ENCODE measurements around the gene EPHB1.

EPHB1 gene

DNA sequence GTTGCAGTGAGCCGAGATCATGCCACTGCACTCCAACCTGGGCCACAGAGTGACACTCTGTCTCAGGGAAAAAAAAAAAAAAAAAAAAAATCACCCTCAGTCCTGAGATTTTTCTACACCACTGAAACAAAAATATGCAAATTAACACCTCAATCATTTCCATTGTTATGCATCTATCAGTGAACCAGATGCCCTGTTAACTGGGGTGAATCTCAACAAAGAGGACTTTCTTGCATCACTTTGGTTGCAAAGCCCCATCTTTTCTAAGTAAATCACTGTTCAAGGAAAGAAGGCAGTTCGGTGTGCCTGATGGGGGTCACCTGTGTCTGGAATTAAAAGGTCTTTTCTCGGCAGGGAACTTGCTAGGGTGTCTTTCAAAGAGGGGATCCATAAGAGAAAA is 421.6 kb downstream of the EPHB1 start:
- Histone ChIP-seq H3K4me1 (ENCODE audit: insufficient read depth, insufficient read length) (peaks cover 13% of the 10 kb centered on the region), H3K9me3 (ENCODE audit: insufficient read depth, low read length) (no peaks in the 10 kb centered on the region; the same call in 1 of the 2 replicates), H3K27me3 (ENCODE audit: insufficient read depth, insufficient read length) (no peaks in the 10 kb centered on the region), H3K4me3 (ENCODE audit: insufficient read length, low read depth) (no peak overlapping the region), H3K36me3 (ENCODE audit: insufficient read depth, insufficient read length, low read length) (no peaks in the 10 kb centered on the region), H3K9ac (ENCODE audit: insufficient read length, low read depth) (no peak overlapping the region)
- peak; percentile 65 for DNase-seq (ENCODE audit: low read depth, low spot score)
- TF ChIP-seq ZNF274 (IDR thresholded peaks at IDR 0.05; ENCODE audit: low read depth, low read length) (no peak), SUZ12 (IDR thresholded peaks at IDR 0.05; ENCODE audit: extremely low read depth, insufficient read depth, insufficient read length) (no peak), YY1 (IDR thresholded peaks at IDR 0.05; ENCODE audit: insufficient read depth, insufficient read length) (no peak)

DNA sequence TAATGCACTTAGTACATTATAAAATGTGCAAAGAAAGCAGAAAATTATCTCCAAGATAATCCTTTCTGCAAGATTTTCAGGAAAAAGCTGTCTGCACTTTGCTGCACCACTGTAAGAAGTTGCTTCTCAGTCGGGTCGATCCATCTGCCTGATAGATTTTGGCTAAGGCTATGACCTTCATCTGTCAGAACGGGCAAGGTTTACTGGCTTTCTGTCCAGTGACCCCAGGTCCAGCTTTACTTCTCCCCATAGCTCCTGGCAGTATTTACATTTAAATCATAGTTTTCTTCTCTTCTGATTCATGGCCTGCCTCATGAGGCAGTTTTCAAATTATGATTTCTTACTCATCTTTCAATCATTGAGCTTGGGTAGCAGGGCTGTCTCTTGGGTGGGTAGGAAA is 422.7 kb downstream of the EPHB1 start:
- Histone ChIP-seq H3K4me1 (ENCODE audit: insufficient read depth, insufficient read length) (peaks cover 13% of the 10 kb centered on the region), H3K4me3 (ENCODE audit: insufficient read length, low read depth) (no peak overlapping the region), H3K9ac (ENCODE audit: insufficient read length, low read depth) (no peak overlapping the region), H3K9me3 (ENCODE audit: insufficient read depth, low read length) (no peaks in the 10 kb centered on the region; the same call in 1 of the 2 replicates), H3K27me3 (ENCODE audit: insufficient read depth, insufficient read length) (no peaks in the 10 kb centered on the region), H3K36me3 (ENCODE audit: insufficient read depth, insufficient read length, low read length) (no peaks in the 10 kb centered on the region)
- no peak for DNase-seq (ENCODE audit: low read depth, low spot score)
- TF ChIP-seq SUZ12 (IDR thresholded peaks at IDR 0.05; ENCODE audit: extremely low read depth, insufficient read depth, insufficient read length) (no peak), YY1 (IDR thresholded peaks at IDR 0.05; ENCODE audit: insufficient read depth, insufficient read length) (no peak), ZNF274 (IDR thresholded peaks at IDR 0.05; ENCODE audit: low read depth, low read length) (no peak)

DNA sequence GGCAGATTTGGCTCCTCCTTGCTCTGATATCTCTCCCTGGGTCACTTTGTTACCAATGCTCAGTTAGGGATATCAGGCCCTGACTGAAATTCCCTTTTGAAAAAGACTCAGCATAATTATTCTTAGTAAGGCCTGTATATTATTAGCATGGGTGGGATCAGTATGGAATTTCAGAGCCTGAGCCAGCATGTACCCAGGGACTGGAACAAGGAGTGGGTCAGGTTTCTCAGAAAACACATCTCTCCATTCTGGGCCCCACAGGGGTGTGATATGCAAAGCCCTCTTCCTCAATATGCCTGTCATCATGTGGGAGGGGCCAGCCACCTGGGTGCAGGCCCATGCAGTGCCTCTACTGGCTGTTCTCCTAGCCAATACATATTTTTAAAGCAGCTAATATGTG is 423.2 kb downstream of the EPHB1 start:
- TF ChIP-seq ZNF274 (IDR thresholded peaks at IDR 0.05; ENCODE audit: low read depth, low read length) (no peak), YY1 (IDR thresholded peaks at IDR 0.05; ENCODE audit: insufficient read depth, insufficient read length) (no peak), SUZ12 (IDR thresholded peaks at IDR 0.05; ENCODE audit: extremely low read depth, insufficient read depth, insufficient read length) (no peak)
- peaks cover 13% of the 10 kb centered on the region for H3K4me1 ChIP-seq (ENCODE audit: insufficient read depth, insufficient read length)
- H3K36me3 ChIP-seq (ENCODE audit: insufficient read depth, insufficient read length, low read length) = no peaks in the 10 kb centered on the region
- DNase-seq (ENCODE audit: low read depth, low spot score) = no peak
- H3K9me3 ChIP-seq (ENCODE audit: insufficient read depth, low read length) = no peaks in the 10 kb centered on the region; the same call in 1 of the 2 replicates
- H3K9ac ChIP-seq (ENCODE audit: insufficient read length, low read depth) = no peak overlapping the region
- H3K27me3 ChIP-seq (ENCODE audit: insufficient read depth, insufficient read length) = no peaks in the 10 kb centered on the region
- H3K4me3 ChIP-seq (ENCODE audit: insufficient read length, low read depth) = no peak overlapping the region

DNA sequence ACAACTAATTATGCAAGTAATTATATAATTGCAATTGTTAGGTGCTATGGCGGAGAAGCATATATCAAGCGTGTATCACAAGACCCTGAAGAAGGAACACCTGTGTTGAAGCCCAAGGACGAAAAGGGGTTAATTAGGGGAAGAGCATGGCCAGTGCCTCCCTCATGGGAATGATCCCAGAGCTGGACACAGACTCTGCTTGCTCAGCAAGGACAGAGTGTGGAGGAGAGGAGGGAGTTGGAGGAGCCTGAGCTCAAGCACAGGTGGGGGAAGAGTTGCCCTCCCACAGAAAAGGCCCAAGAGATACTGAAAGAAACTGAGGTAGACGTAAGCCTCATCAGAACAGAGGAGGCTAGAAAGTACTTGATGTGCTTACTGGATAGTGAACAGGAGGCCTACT is 423.7 kb downstream of the EPHB1 start:
- TF ChIP-seq YY1 (IDR thresholded peaks at IDR 0.05; ENCODE audit: insufficient read depth, insufficient read length) (no peak), SUZ12 (IDR thresholded peaks at IDR 0.05; ENCODE audit: extremely low read depth, insufficient read depth, insufficient read length) (no peak), ZNF274 (IDR thresholded peaks at IDR 0.05; ENCODE audit: low read depth, low read length) (no peak)
- Histone ChIP-seq H3K36me3 (ENCODE audit: insufficient read depth, insufficient read length, low read length) (no peaks in the 10 kb centered on the region), H3K27me3 (ENCODE audit: insufficient read depth, insufficient read length) (no peaks in the 10 kb centered on the region), H3K9me3 (ENCODE audit: insufficient read depth, low read length) (no peaks in the 10 kb centered on the region; the same call in 1 of the 2 replicates), H3K4me3 (ENCODE audit: insufficient read length, low read depth) (no peak overlapping the region), H3K4me1 (ENCODE audit: insufficient read depth, insufficient read length) (peaks cover 13% of the 10 kb centered on the region), H3K9ac (ENCODE audit: insufficient read length, low read depth) (no peak overlapping the region)
- DNase-seq (ENCODE audit: low read depth, low spot score) = no peak

GRCh38 chr3:135224815-135225362 is 429.8 kb downstream of the EPHB1 start:
- Histone ChIP-seq H3K9me3 (ENCODE audit: insufficient read depth, low read length) (no peaks in the 10 kb centered on the region), H3K36me3 (ENCODE audit: insufficient read depth, insufficient read length, low read length) (no peaks in the 10 kb centered on the region), H3K27me3 (ENCODE audit: insufficient read depth, insufficient read length) (no peaks in the 10 kb centered on the region), H3K4me1 (ENCODE audit: insufficient read depth, insufficient read length) (no peaks in the 10 kb centered on the region), H3K4me3 (ENCODE audit: insufficient read length, low read depth) (no peak overlapping the region), H3K9ac (ENCODE audit: insufficient read length, low read depth) (no peak overlapping the region)
- DNase-seq (ENCODE audit: low read depth, low spot score) = no peak
- TF ChIP-seq SUZ12 (IDR thresholded peaks at IDR 0.05; ENCODE audit: extremely low read depth, insufficient read depth, insufficient read length) (no peak), ZNF274 (IDR thresholded peaks at IDR 0.05; ENCODE audit: low read depth, low read length) (no peak), YY1 (IDR thresholded peaks at IDR 0.05; ENCODE audit: insufficient read depth, insufficient read length) (no peak)

GRCh38 chr3:135226057-135226456 is 431.0 kb downstream of the EPHB1 start:
- Histone ChIP-seq H3K4me3 (ENCODE audit: insufficient read length, low read depth) (no peak overlapping the region), H3K36me3 (ENCODE audit: insufficient read depth, insufficient read length, low read length) (no peaks in the 10 kb centered on the region), H3K9ac (ENCODE audit: insufficient read length, low read depth) (no peak overlapping the region), H3K27me3 (ENCODE audit: insufficient read depth, insufficient read length) (no peaks in the 10 kb centered on the region), H3K9me3 (ENCODE audit: insufficient read depth, low read length) (no peaks in the 10 kb centered on the region), H3K4me1 (ENCODE audit: insufficient read depth, insufficient read length) (no peaks in the 10 kb centered on the region)
- DNase-seq (ENCODE audit: low read depth, low spot score) = no peak
- TF ChIP-seq ZNF274 (IDR thresholded peaks at IDR 0.05; ENCODE audit: low read depth, low read length) (no peak), SUZ12 (IDR thresholded peaks at IDR 0.05; ENCODE audit: extremely low read depth, insufficient read depth, insufficient read length) (no peak), YY1 (IDR thresholded peaks at IDR 0.05; ENCODE audit: insufficient read depth, insufficient read length) (no peak)

- Histone ChIP-seq H3K9ac (ENCODE audit: insufficient read length, low read depth) (no peak overlapping the region), H3K4me3 (ENCODE audit: insufficient read length, low read depth) (no peak overlapping the region), H3K9me3 (ENCODE audit: insufficient read depth, low read length) (peaks cover 7% of the 10 kb centered on the region; the same call in 1 of the 2 replicates), H3K36me3 (ENCODE audit: insufficient read depth, insufficient read length, low read length) (no peaks in the 10 kb centered on the region), H3K27me3 (ENCODE audit: insufficient read depth, insufficient read length) (no peaks in the 10 kb centered on the region), H3K4me1 (ENCODE audit: insufficient read depth, insufficient read length) (no peaks in the 10 kb centered on the region)
- no peak for DNase-seq (ENCODE audit: low read depth, low spot score)
- TF ChIP-seq SUZ12 (IDR thresholded peaks at IDR 0.05; ENCODE audit: extremely low read depth, insufficient read depth, insufficient read length) (no peak), YY1 (IDR thresholded peaks at IDR 0.05; ENCODE audit: insufficient read depth, insufficient read length) (no peak), ZNF274 (IDR thresholded peaks at IDR 0.05; ENCODE audit: low read depth, low read length) (no peak)
These were observed 433.1 kb downstream of the EPHB1 start for GRCh38 chr3:135228201-135228600.

All from NT2/D1 (cell line).